HG03064 (cell line): ENCODE results near the gene LURAP1L.
"Not testable (repeated sequence)": the region's sequence is repeated elsewhere in the genome, so short reads cannot be mapped to it uniquely, and the experiment has no call there.

ENCODE experiments used
- ATAC-seq: cut with Tn5 transposase; IDR thresholded peaks from one replicate; pipeline ENCODE4 v1.9.1; 2021; ENCODE audit warnings: low read depth; ENCODE audit not compliant: unreplicated experiment

Gene LURAP1L

DNA sequence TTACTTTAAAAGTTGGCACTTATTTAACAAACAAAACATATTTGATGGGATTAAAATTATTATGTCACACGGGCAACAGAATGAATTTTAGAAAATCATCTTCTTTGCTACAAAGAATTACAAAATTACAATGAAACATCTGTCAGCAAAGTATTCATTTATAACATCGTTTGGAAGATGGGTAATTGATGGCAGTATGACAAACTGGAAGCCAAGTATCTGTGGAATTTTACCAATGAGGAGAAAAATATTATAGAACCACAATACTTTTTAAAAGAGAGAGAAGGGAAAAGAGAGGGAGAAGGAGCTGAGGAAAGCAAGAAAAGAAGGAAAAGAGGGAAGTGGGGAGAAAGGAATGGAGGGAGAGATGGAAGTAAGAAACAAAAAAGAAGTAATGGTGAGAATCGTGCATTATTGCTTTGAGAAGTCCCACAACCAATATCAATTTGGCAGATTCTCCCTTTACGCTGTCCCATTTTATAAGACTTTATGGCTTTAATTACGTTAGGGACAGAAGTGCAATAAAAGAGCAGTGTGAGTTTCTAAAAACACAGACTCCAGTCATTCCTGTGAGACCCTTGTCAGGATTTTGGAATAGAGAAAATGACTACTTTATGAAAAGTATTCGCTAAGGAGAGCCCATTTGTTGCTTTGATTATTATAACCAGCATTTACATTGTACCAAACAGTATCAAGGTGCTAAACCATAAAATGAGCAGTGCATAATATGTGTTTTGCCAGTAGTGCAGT lies 76.7 kb downstream of the LURAP1L start:
- no peak for ATAC-seq

DNA sequence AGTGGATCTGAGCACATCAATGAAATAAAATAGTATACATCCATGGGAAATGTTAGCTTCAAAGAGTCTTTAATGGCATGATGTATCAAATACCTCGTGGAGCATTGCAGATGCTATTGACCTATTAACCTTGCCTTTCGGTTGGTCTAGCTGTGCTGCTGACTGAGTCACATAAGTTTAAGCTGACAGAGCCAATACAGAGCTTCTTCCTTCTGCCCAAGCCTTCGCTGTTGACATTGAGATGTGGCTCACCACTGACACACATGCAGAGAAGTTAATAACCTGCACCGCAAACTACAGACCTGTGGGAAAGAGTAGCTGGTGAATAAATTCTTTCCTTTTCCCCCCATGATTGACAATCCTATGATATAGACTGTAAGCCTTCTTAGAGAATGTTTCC lies 78.2 kb downstream of the LURAP1L start:
- ATAC-seq = no peak

DNA sequence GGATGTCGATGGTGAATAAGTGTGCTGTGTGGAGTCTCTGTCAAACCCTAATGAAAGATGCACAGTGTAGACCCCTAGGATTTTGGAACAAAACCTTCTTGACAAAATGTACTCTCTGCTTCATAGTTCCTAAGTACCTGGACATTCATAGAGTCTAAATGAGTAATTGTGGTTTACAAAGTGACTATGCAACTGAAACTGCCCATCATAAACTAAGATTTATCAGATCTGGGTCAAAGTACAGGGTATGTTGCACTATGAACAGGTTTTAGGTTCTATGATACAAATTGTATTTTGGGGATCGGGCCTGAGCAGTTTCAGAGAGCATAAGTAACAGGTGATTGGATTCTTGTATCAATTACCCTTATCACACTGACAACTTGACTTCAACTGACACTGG lies 79.4 kb downstream of the LURAP1L start:
- no peak for ATAC-seq

DNA sequence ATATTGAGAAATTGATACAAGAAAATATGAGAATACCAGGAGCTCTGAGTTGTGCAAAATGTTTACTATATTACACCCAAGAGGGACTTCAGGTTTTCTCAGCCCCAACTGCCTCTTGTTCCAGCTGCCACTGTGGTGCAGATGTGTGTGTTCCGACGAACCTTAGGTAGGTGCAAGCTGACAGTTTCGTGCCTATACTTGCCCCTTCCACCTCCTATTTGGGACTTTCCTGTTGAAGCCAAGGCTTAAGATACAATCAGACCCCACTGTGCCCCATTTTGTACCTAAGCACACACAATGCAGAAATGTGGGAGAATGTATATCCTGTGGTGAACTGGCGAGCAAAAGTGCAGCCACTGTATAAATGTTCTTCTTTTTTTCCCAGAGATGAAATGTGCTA lies 80.2 kb downstream of the LURAP1L start:
- ATAC-seq = no peak

DNA sequence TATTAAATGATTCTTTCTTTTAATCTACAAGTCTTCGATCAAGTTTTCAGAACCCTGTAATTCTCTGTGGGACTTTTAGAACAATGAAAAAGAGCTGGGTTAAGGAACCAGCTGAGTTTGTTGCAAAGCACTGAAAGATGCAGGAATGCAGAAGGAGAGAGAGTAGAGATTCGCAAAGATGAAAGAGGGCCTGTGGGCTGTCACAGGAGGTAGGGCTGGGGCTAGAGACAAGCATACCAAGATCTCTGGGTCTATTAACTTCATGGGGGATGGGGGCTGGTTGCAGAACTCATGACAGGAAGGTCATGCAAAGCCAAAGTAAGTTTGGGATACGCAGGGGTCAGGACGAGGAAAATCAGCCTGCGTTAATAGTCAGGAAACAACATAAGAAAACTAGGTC lies 81.8 kb downstream of the LURAP1L start:
- ATAC-seq = no peak

DNA sequence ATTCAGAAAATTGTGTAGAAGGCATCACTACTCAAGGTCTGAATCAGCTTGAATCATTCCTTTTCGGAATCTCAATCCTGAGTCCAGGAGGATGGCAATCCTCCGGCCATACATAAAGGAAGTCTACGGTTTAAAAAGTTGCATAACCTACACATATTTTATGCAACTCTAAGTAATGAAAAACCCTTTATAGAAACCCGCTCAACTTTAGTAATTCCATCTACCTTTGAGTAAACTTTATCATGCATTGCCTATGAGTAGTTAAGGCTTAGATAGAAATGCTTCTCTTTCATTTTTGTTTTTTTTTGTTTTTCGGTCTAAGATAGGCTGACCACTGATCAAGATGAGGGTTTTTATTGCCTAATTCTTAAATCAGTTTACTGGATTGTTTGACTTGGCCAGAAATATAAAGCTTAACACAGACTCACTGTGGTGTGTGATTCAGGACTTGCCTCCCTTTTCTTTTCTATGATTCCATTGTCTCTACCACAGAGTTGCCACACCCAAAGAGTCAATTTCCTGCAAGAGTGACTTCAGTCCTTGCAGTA lies 85.0 kb downstream of the LURAP1L start:
- ATAC-seq = no peak

DNA sequence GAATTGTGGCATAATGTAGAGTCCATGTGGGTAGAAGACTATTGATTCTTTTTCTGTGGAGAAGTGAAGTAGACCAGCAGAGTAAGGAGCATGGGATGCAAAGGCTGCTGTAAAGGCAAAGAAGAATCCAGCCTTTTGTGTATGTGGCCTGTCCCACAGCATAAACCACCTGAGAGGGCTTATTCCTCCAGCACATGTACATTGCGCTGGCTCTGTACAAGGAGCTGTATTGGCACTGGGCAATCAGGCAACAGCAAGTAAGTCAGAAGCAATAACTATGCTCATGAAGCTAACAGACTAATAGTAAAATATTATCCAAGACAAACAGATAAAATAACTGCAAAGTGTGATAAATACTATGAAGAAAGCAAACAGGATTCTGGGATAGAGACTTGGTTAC lies 86.2 kb downstream of the LURAP1L start:
- no peak for ATAC-seq

DNA sequence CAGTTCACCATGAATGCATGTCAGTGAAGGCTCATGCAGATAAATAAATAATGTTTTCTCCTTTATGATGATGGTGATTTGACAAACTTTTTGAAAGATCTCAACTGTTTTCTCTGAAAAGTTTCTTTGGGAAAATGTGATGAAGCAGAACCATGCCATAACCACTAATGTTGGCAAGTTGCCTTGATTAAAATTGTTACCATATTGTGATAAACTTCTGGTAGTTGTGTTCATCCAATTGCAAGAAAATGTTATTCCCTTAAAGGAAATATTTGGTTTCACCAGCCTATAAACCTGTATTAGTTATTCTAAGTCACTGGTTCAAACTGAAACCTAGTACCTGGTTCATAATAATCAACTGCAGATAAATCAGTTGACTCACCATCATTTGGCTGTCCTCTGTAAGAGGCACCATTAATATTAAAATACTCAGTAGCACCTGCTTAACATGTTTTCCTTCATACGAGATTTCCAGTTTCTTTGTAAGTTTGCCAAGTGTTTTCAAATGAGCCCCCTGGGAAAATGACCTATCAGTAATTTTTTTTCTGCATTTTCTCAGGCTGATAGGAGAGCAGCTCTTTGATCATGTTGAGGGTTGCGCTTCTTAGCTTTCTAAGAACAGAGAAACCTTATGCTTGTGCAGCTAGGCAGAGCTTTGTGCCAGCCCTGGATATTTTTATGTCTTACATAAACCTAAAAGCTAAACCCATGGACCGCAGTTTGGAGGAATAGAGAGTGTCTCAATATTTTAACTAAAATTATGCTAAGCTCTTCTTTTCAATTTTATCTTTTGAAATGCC lies 88.0 kb downstream of the LURAP1L start:
- no peak for ATAC-seq

DNA sequence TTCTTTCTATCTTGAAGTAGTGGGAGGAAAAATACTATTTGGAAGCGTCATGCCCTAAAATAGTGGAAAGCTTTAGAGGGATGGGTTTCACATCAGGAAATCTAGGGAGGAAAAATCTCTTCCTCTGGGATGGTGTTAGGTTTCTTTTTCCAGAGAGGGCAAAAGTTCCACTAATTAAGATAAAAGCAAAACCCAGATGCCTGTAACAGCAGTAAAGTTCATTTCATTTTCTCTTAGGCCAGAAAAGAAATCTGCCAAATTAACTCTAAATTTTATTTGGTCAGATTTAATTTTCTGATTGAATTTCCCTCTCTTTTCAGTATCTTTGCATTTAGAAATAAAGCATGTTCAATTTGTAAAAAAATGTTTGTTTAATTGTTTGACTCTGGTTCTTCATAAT lies 88.8 kb downstream of the LURAP1L start:
- no peak for ATAC-seq

DNA sequence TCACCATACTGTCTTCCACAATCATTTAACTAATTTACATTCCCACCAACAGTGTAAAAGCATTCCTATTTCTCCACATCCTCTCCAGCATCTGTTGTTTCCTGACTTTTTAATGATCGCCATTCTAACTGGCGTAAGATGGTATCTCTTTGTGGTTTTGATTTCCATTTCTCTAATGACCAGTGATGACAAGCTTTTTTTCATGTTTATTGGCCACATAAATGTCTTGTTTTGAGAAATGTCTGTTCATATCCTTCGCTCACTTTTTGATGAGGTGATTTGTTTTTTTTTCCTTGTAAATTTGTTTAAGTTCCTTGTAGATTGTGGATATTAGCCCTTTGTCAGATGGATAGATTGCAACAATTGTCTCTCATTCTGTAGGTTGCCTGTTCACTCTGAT lies 90.6 kb downstream of the LURAP1L start:
- ATAC-seq = not testable (repeated sequence)
